NT2/D1 (cell line): Measurements from ENCODE around the gene LCA5L.

Experiments
- SUZ12 ChIP-seq: IDR thresholded peaks from 2 replicates; pipeline ENCODE4 v1.6.1; 2011; ENCODE audit not compliant: insufficient read length, insufficient read depth; ENCODE audit errors: extremely low read depth
- YY1 ChIP-seq: IDR thresholded peaks from 2 replicates; pipeline ENCODE4 v1.6.1; 2011; ENCODE audit not compliant: insufficient read length, insufficient read depth
- ZNF274 ChIP-seq: IDR thresholded peaks from 2 replicates; pipeline ENCODE4 v1.6.1; 2011; ENCODE audit warnings: mild to moderate bottlenecking, low read depth, low read length

- no peak for TF ChIP-seq YY1
- no peak for TF ChIP-seq ZNF274
- TF ChIP-seq SUZ12 = no peak
Measured at GRCh38 chr21:39429445-39429844, 16.1 kb downstream of the LCA5L start.
